ENCODE data around the gene SGF29.
"Not testable (repeated sequence)": the region's sequence is repeated elsewhere in the genome, so short reads cannot be mapped to it uniquely, and the experiment has no call there.

Gene SGF29

DNA sequence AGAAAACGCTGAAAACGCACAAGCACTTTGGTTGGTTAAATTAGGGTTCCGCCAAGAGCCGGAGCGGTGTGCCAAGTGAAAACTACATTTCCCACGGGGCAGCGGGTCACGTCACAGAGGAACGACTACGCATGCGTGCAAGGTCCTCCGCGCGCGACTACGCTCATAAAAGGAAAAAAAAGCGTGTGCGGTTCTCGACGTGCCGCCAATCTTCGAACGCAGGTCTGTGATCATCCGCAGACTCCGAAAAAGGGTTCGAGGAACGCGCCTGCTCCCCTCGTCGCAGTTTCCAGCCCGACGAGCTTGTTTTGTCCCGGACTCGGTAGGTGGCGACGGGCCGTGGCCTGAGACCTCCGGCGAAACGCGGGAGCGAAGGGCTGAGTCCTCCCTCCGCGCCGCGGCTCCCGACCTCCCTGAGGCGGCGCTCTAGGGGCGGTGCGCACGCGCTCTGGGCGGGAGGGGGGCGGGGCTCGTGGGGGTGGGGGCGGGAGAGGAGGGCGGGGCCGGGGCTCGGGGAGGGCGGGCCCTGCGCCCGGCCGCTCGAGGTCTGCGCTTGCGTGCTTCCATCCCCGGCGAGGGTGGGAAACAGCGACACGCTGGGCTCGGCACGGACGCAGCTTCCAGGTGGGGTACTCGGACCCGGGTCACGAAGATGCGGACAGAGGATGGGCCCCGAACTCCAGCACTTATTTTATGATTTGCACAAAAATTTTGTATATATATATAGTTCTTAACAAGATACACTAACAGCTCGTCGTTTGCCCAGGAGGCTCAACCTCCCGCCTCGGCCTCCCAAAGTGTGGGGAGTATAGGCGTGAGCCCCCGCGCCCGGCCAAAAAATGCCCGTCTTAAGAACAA, at the start of gene SGF29:
Gene SGF29, plus strand, starts transcription at position 145 of the 858 bp plus-strand sequence. CDS start 27,150 bp downstream, outside the sequence.
- DNase-seq = peak; percentile 97

DNA sequence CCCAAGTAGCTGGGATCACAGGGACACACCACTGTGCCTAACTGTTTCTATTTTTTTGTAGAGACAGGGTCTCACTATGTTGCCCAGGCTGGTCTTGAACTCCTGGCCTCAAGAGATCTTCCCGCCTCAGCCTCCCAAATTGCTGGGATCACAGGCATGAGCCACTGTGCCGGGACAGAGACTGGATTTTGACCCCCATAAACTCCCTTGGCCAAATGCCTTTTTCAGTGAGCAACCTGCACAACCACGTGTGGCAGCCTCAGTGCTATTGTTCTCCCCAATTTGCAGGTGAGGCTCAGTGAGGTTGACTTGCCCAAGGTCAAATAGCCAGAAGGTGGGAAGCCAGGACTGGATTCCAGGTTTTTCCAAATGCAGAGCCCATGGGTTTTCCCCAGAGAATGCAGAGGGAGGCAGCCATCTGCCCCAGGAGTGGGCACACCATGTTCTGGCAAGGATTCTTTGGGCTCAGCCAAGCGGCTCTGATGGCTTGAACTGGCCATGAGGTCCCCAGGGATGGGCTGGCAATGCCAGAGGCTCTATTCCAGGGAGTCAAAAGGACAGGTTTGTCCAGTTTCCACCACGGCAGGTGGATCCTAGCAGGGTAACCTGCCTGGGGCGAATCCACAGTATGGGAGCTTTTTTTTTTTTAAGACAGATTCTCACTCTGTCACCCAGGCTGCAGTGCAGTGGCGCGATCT, 48.9 kb upstream of the SGF29 start:
- DNase-seq = no peak

GRCh38 chr16:28505489-28506137, 48.1 kb upstream of the SGF29 start:
- DNase-seq = no peak

GRCh38 chr16:28511031-28511430, 42.7 kb upstream of the SGF29 start:
- no peak for DNase-seq

DNA sequence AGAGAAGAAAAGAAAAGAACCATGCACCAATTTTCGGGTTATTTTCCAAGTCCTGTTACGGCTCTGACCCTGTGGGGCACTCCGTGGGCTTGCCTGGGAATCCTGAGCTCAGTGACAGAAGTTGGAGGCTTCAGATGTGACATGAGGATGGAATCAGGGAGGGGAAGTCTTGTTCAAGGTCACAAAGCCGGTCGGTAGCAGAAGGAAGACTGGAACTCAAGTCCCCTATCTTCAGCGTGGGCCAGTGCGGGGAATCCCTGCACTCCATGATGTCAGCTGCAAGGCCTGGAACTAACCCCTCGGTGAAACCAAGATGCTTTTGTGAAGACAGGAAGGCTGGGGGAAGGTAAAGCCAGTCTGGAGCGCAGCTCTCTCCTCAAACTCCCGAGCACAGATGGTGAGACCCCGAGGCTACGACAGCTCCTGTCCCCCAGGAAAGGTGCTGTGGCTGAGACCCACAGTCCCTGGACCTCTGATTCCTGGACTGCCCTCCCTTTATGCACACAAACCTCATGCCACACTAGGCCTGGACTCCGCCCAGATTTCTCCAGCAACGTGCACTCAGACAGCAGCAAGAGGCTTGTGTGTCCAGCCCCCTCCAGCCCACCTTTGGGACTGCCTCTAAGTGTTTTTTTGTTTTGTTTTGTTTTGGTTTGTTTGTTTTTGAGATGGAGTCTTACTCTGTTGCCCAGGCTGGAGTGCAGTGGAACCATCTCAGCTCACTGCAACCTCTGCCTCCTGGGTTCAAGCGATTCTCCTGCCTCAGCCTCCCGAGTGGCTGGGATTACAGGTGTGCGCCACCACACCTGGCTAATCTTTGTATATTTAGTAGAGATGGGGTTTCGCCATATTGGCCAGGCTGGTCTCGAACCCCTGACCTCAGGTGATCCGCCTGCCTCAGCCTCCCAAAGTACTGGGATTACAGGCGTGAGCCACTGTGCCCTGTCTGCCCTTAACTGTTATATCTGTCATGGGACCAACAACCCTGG, 41.6 kb upstream of the SGF29 start:
- no peak for DNase-seq

DNA sequence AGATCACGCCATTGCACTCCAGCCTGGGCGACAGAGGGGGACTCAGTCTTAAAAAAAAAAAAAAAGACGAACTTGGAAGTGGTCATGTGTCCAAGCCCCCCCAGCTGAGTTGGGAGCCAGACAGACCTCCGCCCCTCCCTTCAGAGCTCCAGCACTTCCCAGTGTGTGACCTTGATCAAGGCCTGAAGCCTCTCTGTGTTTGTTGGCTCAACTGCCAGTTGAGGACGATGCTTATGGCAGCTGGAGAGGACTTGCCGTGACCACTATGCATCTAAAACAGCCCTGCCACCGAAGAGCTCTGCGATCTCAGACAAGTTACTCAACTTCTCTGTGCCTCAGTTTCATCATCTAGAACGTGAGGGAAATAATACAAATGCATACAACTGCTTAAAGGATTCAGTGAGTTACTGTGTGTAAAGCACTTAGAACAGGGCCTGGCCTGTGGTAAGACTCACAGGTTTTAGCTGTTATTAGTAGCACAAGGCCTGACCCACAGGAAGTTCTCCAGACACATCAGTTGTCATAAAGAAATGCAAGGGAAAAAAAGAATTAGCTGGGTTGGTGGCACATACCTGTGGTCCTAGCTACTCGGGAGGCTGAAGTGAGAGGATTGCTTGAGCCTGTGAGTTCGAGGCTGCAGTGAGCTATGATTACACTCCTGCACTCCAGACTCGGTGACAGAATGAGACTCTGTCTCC, 40.1 kb upstream of the SGF29 start:
- DNase-seq = no peak

- no peak for DNase-seq
These were observed 39.5 kb upstream of the SGF29 start for GRCh38 chr16:28514246-28514645.

- no peak for DNase-seq
These were observed 33.0 kb upstream of the SGF29 start for GRCh38 chr16:28520672-28521071.

- DNase-seq = no peak
These were observed 32.3 kb upstream of the SGF29 start for GRCh38 chr16:28521436-28521835.

- DNase-seq = no peak
These were observed 30.9 kb upstream of the SGF29 start for GRCh38 chr16:28522792-28523191.

- no peak for DNase-seq
These were observed 29.0 kb upstream of the SGF29 start for GRCh38 chr16:28524681-28525171.

- no peak for DNase-seq
These were observed 27.3 kb upstream of the SGF29 start for GRCh38 chr16:28526201-28527099.

DNA sequence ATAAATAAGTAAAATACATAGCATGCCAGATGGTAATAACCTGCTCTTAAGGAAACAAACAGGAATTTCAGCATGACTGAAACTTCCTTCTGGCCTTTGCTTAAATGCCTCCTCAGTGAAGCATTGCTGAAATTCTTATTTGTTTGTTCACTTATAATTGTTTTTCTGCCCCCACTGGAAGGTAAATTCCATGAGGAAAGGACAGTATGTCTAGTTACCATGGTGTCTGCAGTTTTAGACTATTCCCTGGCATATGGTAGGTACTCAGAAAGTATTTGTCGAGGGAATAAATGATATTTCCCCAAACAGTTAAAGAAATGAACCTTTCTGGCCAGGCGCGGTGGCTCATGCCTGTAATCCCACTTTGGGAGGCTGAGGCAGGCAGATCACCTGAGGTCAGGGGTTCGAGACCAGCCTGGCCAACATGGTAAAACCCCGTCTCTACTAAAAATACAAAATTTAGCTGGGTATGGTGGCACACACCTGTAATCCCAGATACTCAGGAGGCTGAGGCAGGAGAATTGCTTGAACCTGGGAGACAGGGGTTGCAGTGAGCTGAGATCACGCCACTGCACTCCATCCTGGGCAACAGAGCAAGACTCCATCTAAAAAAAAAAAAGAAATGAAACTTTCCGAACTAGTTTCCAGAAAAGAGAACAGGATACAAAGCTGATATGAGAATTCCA, 26.5 kb upstream of the SGF29 start:
- not testable (repeated sequence) for DNase-seq

DNA sequence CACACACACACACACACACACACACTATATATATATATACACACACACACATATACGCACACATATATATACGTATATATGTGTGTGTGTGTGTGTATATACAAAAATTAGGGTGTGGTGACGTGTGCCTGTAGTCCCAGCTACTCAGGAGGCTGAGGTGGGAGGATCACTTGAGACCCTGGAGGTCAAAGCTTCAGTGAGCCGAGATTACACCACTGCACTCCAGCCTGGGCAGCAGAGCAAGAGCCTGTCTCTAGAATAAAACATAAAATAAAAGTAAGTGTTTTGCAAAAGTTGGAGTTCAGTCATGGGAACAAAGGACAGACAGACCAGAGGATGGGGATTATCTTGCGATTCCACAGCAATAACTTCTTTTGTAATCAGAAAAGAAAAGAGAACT, 25.7 kb upstream of the SGF29 start:
- no peak for DNase-seq

GRCh38 chr16:28528463-28528867, 25.3 kb upstream of the SGF29 start:
- DNase-seq = no peak

DNA sequence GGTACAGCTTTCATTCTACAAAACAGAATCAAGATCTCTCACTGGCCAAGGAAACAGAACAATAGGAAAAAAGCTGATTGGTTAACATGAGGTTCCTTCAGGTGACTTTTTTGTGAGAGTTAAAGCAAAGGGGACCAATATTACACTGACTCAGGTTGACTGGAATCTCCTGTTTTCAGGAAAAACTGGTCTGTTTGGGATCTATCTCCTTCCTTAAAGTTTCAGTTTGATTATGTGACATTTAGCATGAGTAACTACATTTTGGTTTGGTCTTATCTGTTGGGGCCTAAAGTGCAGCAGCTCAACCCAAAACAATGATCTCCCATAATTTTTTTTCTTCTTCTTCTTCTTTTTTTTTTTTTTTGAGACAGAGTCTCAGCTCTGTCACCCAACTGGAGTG, 24.6 kb upstream of the SGF29 start:
- DNase-seq = no peak

DNA sequence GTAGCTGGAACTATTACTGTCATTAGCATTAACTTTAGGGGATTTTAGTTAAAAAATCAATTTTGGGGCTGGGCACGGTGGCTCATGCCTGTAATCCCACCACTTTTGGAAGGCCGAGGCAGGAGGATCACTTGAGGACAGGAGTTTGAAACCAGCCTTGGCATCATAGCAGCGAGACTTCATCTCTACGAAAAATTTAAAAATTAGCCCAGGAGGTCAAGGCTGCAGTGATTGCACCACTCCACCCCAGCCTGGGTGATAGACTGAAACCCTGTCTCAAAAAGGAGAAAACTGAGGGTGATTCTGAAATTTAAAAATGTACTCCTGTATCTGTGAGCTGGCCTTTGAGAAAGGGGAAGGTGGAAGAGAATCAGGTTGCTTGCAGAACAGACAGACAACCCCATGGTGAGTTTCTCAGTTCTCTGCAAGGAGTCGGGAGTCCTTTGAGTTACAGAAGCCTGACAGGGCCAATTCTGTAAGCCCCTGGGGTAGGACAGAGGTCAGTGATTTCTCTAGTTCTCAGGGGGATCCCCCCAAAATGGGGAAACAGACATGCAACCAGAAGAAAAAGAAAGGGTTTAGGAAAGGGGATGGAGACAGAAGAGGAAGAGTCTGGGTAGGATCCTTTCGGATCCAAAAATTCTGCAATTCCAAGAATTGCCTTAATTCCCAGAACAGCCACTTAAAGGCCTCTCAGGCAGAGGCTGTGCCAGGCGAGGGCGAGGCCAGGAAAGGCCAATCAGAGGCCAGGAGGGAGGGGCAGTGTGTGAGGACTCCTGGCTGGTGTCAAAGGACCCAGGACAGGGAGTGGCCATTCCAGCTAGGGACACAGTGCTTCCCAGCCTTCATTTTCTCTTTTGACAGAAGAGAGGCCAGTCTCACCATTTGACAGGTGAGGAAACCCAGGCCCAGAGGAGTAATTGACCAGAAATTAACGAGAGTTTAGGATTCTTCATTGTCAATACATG, 21.7 kb upstream of the SGF29 start:
- no peak for DNase-seq

DNA sequence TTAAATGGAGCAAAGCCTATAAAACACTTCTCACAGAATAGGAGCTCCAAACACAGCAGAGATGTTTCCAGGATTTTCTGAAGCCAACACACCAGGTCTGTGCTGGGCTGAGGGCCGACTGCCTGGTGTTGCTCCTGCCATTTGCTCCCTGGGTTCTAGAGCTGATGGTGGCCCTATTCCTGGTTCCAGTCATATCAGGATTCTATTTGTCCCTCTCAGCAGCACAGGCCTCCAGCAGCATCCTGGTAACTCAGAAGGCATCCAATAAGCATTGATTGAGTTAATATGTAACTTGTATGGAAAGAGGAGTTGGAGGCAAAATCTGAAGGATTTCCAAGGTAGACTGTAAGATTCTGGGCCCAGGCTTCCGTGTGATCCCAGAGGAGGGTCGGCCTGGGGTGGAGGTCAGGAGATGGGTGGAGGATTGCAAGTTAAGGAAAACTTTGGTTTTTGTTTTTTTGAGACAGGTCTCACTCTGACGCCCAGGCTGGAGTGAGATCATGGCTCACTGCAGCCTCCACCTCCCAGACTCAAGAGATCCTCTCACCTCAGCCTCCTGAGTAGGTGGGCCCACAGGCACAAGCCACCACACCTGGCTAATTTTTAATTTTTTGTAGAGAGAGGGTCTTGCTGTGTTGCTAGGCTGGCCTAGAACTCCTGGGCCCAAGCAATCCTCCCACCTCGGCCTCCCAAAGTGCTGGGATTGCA, 20.6 kb upstream of the SGF29 start:
- no peak for DNase-seq
